ES-I3 (cell line): Measurements from ENCODE around the gene ACER1.
"Not testable (repeated sequence)": the region's sequence is repeated elsewhere in the genome, so short reads cannot be mapped to it uniquely, and the experiment has no call there.

Experiments used
- H3K36me3 ChIP-seq: 2 replicates; pipeline ENCODE4 v1.6.1; 2013; ENCODE audit warnings: mild to moderate bottlenecking, low read length, control low read depth, moderate library complexity; ENCODE audit not compliant: insufficient read depth
- H3K4me1 ChIP-seq: 2 replicates; pipeline ENCODE4 v1.6.1; 2013; ENCODE audit warnings: mild to moderate bottlenecking, control low read depth, low read length; ENCODE audit not compliant: insufficient read depth
- H3K9ac ChIP-seq: 2 replicates; pipeline ENCODE4 v1.6.1; 2013; ENCODE audit warnings: low read depth, mild to moderate bottlenecking, low read length, moderate library complexity
- H3K9me3 ChIP-seq: 2 replicates; pipeline ENCODE4 v1.6.1; 2013; ENCODE audit warnings: mild to moderate bottlenecking, low read length, moderate library complexity; ENCODE audit not compliant: control insufficient read depth, insufficient read depth

Gene ACER1

DNA sequence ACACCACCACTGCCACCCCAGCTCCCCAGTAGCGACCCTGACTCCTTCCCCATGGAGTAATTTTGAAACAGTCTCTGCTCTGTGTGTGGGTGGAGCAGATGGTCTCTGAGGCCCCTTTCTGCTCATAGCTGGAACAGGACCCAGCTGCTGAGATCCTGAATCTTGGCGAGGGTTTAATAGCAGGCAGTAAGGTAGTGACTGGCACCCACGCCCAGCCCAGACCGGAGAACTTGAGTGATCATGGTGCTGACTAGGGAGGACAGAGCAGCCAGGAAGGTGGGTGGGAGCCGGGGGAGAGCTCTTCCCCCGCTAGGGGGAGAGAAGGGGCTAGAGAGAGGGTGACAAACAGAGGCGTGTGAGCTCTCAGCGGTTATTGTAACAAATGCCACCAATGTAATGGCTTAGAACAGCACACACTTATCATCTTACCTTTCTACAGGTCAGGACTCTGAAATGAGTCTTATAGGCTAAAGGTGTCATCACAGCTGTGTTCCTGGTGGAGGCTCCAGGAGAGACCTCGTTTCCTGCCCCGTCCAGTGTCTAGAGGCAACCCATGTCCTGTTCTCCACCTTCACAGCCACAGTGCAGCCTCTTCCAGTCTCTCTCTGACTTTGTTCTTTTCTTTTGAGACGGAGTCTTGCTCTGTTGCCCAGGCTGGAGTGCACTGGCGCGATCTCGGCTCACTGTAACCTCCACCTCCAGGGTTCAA is 7.2 kb upstream of the ACER1 start:
- H3K36me3 ChIP-seq, result no peaks in the 10 kb centered on the region
- H3K9ac ChIP-seq, result no peak overlapping the region
- H3K9me3 ChIP-seq, result no peaks in the 10 kb centered on the region
- no peaks in the 10 kb centered on the region for H3K4me1 ChIP-seq

DNA sequence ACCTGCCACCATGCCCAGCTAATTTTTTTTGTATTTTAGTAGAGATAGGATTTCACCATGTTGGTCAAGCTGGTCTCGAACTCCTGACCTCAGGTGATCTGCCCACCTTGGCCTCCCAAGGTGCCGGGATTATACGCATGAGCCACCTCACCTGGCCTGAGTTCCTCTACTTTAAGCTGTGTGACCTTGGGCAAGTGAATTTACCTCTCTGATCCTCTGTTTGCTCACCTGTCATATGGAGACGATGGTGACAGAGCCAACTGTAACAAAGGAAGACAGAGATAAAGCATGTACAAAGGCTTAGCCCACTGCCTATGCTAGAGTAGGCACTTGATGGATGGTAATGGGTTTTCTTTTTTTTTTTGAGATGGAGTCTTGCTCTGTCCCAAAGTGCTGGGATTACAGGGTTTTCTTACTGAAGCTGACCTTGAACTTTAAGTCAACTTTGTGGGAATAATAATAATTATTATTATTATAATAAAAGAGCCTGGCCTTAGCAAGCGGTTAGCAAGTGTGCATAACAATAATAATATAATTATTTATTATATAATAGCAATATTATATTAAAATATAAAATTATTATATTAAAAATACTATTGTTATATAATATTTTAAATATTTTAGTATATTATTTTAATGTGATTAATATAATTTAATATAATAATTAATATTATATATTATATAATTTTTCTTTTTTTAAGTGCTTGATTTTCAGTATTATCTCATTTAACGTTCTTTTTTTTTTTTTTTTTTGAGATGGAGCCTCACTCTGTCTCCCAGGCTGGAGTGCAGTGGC is 1.3 kb upstream of the ACER1 start:
- no peaks in the 10 kb centered on the region for H3K9me3 ChIP-seq
- H3K36me3 ChIP-seq, result no peaks in the 10 kb centered on the region
- no peak overlapping the region for H3K9ac ChIP-seq
- H3K4me1 ChIP-seq, result no peaks in the 10 kb centered on the region

DNA sequence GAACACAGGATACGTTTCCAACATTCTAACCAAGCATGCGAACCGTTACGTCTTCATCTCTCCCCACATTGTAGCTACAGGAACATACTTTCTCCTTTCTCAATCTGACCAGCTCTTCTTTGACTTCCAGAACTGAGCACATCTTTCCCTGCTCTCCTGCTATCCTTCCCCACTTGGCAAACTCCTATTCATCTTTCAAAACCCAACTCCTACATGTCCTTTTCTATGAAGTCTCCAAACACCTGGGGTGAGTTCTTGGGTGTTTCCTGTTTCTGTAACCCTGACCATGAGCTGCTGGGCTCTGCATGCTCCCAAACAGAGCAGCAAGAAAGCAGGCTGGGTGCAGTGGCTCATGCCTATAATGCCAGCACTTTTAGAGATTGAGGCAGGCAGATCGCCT is 6.6 kb downstream of the ACER1 start:
- no peaks in the 10 kb centered on the region for H3K4me1 ChIP-seq
- H3K9me3 ChIP-seq, result no peaks in the 10 kb centered on the region

DNA sequence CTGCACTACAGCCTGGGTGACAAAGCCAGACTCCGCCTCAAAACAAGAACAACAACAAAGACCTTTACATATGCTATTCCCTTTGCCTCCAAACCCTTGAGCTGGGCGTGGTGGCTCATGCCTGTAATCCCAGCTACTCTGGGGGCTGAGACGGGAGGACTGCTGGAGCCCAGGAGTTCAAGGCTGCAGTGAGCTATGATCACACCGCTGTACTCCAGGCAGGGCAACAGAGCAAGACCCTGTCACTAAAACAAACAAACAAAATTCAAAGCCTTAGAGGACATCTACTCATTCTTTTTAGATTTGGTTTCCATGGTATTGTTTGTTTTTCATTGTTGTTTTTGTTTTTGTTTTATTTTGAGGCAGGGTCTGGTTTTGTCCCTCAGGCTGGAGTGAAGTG is 7.8 kb downstream of the ACER1 start:
- Histone ChIP-seq H3K36me3 (no peaks in the 10 kb centered on the region), H3K4me1 (no peaks in the 10 kb centered on the region), H3K9me3 (no peaks in the 10 kb centered on the region), H3K9ac (no peak overlapping the region)

More for the DNA sequence above, 6.6 kb downstream of the ACER1 start:
- H3K36me3 ChIP-seq, result no peaks in the 10 kb centered on the region
- H3K9ac ChIP-seq, result no peak overlapping the region

DNA sequence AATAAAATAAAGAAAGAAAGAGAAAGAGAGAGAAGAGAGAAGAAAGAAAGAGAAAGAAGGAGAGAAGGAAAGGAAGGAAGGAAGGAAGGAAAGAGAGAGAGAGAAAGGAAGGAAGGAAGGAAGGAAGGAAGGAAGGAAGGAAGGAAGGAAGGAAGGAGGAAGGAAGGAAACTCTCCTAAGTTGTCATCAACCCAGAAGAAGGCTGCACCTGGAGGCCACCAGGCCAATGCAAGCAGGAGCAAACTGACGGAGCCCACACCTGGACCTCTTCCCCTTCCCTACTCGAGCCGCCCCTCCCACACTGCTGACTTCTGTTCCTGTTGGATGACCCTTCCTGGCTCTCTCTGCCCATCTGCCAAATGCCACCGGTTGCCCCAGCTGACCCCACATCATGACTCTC is 8.7 kb downstream of the ACER1 start:
- Histone ChIP-seq H3K9ac (no peak overlapping the region), H3K9me3 (no peaks in the 10 kb centered on the region), H3K4me1 (no peaks in the 10 kb centered on the region), H3K36me3 (no peaks in the 10 kb centered on the region)

DNA sequence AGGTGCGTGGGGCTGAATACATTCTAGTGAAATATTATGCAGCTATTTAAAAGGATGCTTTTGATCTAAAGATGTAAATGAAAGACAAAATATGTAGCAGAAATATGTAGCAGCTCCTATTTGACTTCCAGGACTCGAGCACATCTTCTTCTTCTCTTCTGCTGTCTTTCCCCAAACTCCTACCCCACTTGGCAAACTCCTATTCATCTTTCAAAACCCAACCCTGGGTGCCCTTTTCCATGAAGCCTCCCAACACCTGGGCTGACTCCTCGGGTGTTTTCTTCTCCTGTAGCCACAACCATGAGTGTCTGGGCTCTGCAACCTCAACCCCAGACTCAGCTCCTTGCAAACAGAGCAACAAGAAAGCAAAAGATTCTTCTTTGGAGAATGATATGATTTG is 11.1 kb downstream of the ACER1 start:
- H3K4me1 ChIP-seq, result no peaks in the 10 kb centered on the region
- H3K36me3 ChIP-seq, result no peaks in the 10 kb centered on the region
- no peaks in the 10 kb centered on the region for H3K9me3 ChIP-seq
- no peak overlapping the region for H3K9ac ChIP-seq

DNA sequence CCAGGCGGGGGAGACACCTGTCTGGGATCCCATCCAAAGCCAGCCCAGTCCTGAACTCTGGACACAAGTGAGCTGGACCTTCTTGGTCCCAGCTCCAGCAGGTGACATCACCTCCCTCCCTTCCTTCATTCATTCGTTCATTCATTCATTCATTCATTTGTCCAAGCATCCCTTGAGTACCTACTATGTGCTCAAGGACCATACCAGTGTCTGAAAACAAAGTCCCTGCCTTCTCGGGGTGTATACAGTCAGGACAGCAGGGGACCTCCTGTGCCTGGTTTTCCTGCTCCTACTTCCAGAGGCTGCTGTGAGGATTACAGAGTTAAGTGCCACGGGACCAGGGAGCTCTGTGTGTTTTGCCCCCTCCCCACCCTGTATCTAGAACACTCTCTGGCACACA is 14.0 kb downstream of the ACER1 start:
- H3K9ac ChIP-seq, result no peak overlapping the region

DNA sequence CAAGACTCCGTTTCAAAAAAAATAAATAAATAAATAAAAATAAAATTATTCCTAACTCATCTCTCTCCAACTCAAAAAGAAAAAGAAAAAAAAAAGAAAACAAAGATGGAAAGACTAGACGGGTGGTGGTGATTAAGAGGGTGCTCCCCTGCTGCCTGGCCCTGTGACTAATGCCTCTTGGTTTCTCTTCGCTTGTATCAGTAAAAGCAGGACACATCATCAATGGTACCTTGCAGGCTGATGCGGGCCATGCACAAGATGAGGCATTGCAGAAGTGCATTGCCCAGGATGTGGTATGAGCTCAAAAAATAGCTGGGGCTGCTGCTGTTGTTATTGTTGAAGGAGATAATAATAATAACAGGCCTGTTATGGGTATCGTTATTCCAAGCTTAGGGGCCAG is 14.6 kb downstream of the ACER1 start:
- no peaks in the 10 kb centered on the region for H3K36me3 ChIP-seq
- no peaks in the 10 kb centered on the region for H3K4me1 ChIP-seq
- no peak overlapping the region for H3K9ac ChIP-seq
- H3K9me3 ChIP-seq, result no peaks in the 10 kb centered on the region

More for the DNA sequence above, 14.0 kb downstream of the ACER1 start:
- Histone ChIP-seq H3K36me3 (no peaks in the 10 kb centered on the region), H3K9me3 (no peaks in the 10 kb centered on the region), H3K4me1 (no peaks in the 10 kb centered on the region)

DNA sequence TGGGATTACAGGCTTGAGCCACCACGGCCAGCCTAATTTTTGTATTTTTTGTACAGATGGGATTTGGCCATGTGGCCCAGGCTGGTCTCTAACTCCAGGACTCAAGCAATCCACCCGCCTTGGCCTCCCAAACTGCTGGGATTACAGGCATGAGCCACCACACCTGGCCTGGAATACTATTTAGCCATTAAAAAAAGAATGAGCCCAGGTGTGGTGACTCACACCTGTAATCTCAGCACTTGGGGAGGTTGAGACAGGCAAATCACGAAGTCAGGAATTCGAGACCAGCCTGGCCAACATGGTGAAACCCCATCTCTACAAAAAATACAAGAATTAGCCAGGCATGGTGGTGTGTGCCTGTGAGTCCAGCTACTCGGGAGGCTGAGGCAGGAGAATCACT is 17.8 kb downstream of the ACER1 start:
- H3K9ac ChIP-seq, H3K9me3 ChIP-seq, H3K4me1 ChIP-seq, H3K36me3 ChIP-seq: not testable (repeated sequence)

DNA sequence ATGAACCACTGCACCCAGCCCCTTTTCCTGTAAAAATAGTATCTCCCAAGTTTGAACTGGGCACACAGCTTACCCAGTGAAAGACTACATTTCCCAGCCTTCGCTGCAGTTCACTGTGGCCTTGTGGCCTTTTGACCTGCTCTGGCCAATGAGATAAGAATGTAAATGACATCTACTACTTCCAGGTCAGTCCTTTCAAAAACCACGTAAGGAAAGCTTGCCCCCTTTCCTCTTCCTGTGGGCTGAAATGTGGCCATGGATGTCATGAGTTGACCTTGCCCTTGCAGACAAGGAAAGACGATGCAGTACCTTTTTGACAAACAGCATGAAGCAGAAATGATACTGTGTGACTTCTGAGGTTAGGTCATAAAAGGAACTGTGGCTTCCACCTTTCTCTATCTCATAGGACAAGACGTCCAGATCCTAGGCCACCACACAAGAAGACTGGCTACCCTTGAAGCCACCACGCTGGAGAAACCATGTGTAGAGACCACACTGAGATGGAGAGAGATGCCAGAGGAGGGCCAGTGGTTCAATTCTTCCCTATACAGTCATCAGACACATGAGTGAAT is 19.9 kb downstream of the ACER1 start:
- H3K9ac ChIP-seq, result no peak overlapping the region
- no peaks in the 10 kb centered on the region for H3K36me3 ChIP-seq
- H3K4me1 ChIP-seq, result no peaks in the 10 kb centered on the region
- H3K9me3 ChIP-seq, result no peaks in the 10 kb centered on the region; the same call in 1 of the 2 replicates

DNA sequence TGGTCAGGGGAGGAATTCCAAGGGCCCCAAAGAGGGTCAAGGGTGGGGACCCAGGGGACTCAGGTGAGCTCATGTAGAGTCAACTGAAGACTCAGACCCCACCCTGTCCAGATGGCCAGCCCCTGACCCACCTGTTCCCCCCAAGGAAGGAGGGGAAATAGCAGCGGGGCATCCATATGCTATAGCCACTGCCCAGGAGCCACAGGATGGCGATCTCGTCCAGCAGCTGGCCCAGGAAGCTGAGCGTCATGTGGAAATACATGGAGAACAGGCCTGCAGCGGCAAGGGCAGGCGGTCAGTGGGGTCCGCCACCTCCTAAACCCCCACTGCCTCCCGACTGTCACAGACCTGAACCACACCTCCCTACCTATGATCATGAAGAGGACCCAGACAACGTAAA is 21.4 kb downstream of the ACER1 start:
- H3K4me1 ChIP-seq, result no peaks in the 10 kb centered on the region
- no peaks in the 10 kb centered on the region for H3K36me3 ChIP-seq
- H3K9ac ChIP-seq, result no peak overlapping the region
- H3K9me3 ChIP-seq, result no peaks in the 10 kb centered on the region; the same call in 1 of the 2 replicates

DNA sequence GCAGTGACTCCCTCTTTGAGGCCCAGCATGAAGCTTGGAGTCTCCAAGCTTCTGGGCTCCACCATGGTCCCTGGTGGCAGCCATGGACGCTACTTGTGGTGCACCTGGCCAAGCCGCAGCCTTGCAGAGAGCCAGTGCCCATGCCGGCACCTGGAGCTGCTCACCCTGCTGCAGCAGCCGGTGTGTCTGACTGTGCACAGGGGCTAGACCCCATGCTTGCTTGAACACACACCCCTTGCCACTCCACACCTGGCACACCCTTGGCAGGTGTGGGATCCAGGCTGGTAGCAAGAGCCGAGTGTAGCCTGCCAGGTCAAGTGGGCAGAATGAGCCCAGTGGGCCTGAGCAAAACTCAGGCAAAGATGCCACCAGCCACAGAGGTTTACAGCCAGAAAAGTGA is 35.0 kb downstream of the ACER1 start:
- Histone ChIP-seq H3K9me3 (no peaks in the 10 kb centered on the region; the same call in 1 of the 2 replicates), H3K4me1 (no peaks in the 10 kb centered on the region), H3K9ac (no peak overlapping the region), H3K36me3 (no peaks in the 10 kb centered on the region)

DNA sequence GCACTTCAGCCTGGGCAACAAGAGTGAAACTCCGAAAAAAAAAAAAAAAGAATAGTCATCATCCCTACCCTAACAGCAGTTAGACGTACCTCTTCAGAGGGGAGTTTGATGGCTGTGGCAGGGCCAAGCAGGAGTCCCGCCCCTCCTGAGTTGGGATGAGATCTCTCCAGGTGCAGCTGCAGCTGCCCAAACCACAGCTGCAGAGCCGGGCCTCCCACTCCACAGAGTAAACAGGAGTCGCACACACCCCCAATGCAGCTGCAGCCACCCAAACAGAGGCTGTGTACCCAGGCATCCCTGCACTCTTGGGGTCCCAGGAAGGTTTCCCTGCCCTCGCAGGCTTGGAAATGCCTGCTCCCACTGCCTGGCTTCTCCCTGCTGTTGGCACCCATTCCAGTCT is 36.2 kb downstream of the ACER1 start:
- H3K4me1 ChIP-seq, result no peaks in the 10 kb centered on the region
- H3K36me3 ChIP-seq, result no peaks in the 10 kb centered on the region
- H3K9me3 ChIP-seq, result peaks cover 6% of the 10 kb centered on the region; the same call in 1 of the 2 replicates
- H3K9ac ChIP-seq, result no peak overlapping the region

DNA sequence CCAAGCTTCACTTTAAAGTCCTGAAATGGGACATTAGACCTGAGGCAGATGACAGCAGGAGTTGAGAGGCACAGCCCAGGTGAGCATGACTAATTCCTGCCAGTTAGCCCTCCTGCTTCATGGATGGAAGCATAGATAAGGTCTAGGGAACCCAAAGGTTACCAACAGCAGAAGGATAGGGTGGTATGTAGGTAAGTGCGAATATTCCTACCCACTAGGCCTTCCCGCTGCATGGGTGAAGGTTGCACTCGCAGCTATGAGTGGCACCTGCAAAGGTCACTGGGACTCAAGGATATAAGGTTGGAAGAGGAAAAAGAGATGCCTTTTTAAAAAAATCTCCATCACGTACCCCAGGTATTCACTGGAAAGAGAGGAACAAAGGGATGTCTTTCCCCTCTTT is 41.4 kb downstream of the ACER1 start:
- peaks cover 14% of the 10 kb centered on the region; the same call in 1 of the 2 replicates for H3K9me3 ChIP-seq
- H3K4me1 ChIP-seq, result no peaks in the 10 kb centered on the region
- H3K9ac ChIP-seq, result no peak overlapping the region
- no peaks in the 10 kb centered on the region for H3K36me3 ChIP-seq

DNA sequence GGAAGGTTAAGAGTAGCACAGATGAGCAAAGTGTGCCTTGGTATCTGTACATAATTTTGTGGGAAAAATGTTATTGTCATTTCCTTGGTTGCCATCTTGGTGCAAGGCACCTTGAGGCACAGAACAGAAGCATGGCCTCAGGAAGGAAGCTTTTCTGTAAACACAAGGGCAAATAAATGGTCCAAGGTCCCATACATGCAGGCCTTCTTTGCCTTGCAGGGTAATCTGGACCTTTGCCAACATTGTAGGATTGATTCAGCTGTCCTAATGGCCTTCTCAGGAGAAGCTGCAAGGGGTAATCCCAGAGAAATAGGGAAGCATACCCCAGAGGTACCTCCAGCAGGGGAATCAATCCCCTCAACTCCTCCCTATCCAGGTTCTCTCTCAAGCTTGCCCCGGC is 44.7 kb downstream of the ACER1 start:
- Histone ChIP-seq H3K9me3 (peaks cover 18% of the 10 kb centered on the region; the same call in 1 of the 2 replicates), H3K9ac (no peak overlapping the region), H3K36me3 (no peaks in the 10 kb centered on the region), H3K4me1 (no peaks in the 10 kb centered on the region)
